Spinal cord (tissue), 10 donors: ENCODE results near the gene PTER. TPM values are rescaled to one million over a fixed set of nuclear protein-coding genes. Genes with fewer than 3 reads are reported as not detected.

ENCODE experiments used
- DNase-seq, 6 donors: peaks; one replicate each; pipeline versions ENCODE4 v3.0.0 to v3.0.0-alpha.2; 2013 to 2015; ENCODE audit warnings: low spot score in 6 of 6, low read depth in 4 of 6
- H3K27ac ChIP-seq: one replicate; pipeline ENCODE4 v1.5.1; 2013; ENCODE audit warnings: low read depth, low read length, control low read depth
- H3K27me3 ChIP-seq: one replicate; pipeline ENCODE4 v1.6.1; 2013; ENCODE audit warnings: low read length; ENCODE audit not compliant: control insufficient read depth, insufficient read depth
- H3K36me3 ChIP-seq: one replicate; pipeline ENCODE4 v1.6.1; 2013; ENCODE audit warnings: low read length; ENCODE audit not compliant: control insufficient read depth, insufficient read depth
- H3K4me1 ChIP-seq: one replicate; pipeline ENCODE4 v1.6.1; 2013; ENCODE audit warnings: low read length; ENCODE audit not compliant: control insufficient read depth, insufficient read depth
- H3K4me3 ChIP-seq: one replicate; pipeline ENCODE4 v1.5.1; 2013; ENCODE audit warnings: low read depth, low read length, control low read depth
- H3K9me3 ChIP-seq: one replicate; pipeline ENCODE4 v1.6.1; 2013; ENCODE audit warnings: low read length; ENCODE audit not compliant: control insufficient read depth, insufficient read depth
- WGBS: methylation state at CpG from one replicate; pipeline ENCODE4 v1.1.5; 2013; ENCODE audit warnings: missing lambda C conversion rate; ENCODE audit not compliant: insufficient coverage; 5-methylcytosine and 5-hydroxymethylcytosine counted together
- polyA plus RNA-seq, 2 donors: library from polyadenylated mRNA; unstranded; fragments of 120-200 nt; gene quantifications; one replicate each; pipeline ENCODE4 v1.2.1, GENCODE V29; 2013; ENCODE audit not compliant: insufficient read length in 2 of 2
- total RNA-seq, 2 donors: library from RNA; depleted of rRNA in 1 of 2; stranded (reverse); fragments of 120-200 nt in 1 of 2; fragments of >200 nt in 1 of 2; gene quantifications; one replicate each; pipeline versions ENCODE4 v1.2.3 to v1.2.4, GENCODE V29; 2013 to 2014
- donor health status: healthy.

PTER gene
- total and polyA plus RNA-seq, 4 donors, result 4.4 to 9.9 (median 7.4) TPM

DNA sequence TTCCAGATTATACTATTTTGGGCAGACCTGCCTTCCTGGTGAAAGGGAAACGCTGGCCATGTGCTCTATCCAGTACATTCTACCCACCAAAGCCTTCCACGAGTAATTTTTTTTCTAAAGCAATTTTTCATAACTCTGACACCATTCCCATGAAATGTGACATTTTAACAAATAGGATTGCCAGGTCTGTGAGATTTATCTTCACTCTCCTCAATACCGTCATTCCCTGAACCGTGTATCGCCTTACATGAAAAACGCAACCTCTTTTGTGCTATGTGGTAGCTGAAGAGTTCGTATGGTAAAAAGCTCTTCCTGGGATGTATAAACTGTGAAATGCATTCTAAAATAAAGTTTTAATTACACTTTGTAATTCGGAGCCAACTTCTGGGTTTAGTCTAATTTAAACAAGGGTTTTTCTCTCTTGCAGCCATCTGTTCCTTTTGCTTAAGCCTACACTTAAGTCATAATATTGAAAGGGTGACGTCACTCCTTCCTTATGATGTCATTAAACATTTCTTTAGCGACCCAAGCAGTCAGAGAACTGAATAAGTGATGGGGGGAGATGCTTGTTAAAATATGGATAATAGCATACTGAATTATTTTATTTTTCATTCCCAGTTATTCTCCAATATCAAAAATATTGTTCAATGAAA is 57.2 kb downstream of the PTER start:
- Histone ChIP-seq H3K9me3 (no peaks in the 10 kb centered on the region), H3K27ac (no peak overlapping the region), H3K27me3 (no peaks in the 10 kb centered on the region), H3K36me3 (no peaks in the 10 kb centered on the region), H3K4me1 (no peaks in the 10 kb centered on the region), H3K4me3 (no peak overlapping the region)
- DNase-seq, result peak in 2 of 6 donors; percentile 43 to 72
- WGBS, result no CpG with 5 or more reads among the region's 10 CpGs

DNA sequence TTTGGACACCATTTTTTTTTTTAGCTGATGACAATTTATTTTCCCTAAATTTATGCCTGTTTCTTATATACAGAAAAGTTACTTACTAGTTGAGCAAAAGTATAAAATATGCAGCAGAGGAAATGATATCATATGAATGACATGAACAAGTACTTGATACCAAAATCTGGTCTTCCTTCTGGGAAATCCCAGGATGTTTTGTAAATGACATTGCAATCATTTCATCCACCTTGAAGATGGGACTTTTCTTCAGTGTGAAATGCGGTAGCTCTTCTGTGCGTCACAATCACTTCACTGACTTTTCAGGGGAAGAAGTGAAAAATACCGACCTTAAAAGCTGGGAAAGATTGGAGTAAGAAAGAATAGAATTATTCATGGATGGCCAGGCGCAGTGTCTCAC is 61.1 kb downstream of the PTER start:
- Histone ChIP-seq H3K4me1 (no peaks in the 10 kb centered on the region), H3K9me3 (no peaks in the 10 kb centered on the region), H3K36me3 (no peaks in the 10 kb centered on the region), H3K27me3 (no peaks in the 10 kb centered on the region), H3K27ac (no peak overlapping the region), H3K4me3 (no peak overlapping the region)
- WGBS, result 57% methylated on average over 1 of the region's 4 CpGs
- DNase-seq, result no peak

DNA sequence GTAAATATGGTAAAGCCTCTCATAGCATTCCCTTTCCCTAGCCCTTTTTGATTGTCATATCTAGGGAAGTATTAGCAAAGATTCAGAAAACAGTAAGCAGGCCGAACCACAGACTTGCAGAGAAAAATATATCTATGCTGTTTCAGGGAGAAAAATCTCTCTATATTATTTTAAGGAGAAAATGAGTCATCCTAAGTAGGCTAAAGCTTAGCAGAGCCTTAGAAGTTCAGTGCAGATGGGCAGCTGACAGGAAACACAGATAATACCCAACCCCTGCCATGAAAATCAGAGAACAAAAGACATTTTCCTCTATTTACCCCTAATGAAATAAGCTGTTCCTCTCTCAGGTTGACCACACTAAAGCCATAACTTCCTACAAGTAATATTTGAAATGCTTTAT is 68.4 kb downstream of the PTER start:
- no peaks in the 10 kb centered on the region for H3K4me1 ChIP-seq
- no peaks in the 10 kb centered on the region for H3K36me3 ChIP-seq
- no peak overlapping the region for H3K27ac ChIP-seq

DNA sequence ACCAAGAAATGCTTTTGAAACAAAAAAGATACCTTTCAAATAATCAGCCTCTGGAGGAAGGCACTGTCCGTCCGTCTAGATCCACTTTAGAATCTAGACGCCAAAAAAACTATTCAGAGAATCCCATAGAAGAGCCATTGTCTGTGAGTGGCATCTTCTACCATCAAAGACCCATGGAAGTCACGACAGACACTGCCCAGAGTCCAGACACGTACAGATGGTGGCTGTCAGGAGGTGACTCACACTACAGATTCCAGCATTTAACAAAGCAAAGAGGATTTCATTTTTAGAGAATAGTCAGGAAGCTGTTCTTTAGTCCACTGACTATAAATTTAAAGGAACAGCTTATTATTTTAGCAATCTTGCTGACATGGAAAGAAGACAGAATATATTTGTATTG is 73.2 kb downstream of the PTER start:
- H3K27ac ChIP-seq, result no peak overlapping the region
- no peak overlapping the region for H3K4me3 ChIP-seq
- no peaks in the 10 kb centered on the region for H3K27me3 ChIP-seq
- 71% methylated on average over 3 of the region's 5 CpGs for WGBS
- DNase-seq, result no peak
- no peaks in the 10 kb centered on the region for H3K9me3 ChIP-seq
- H3K36me3 ChIP-seq, result no peaks in the 10 kb centered on the region
- no peaks in the 10 kb centered on the region for H3K4me1 ChIP-seq

More for the DNA sequence above, 68.4 kb downstream of the PTER start:
- Histone ChIP-seq H3K27me3 (no peaks in the 10 kb centered on the region), H3K4me3 (no peak overlapping the region), H3K9me3 (no peaks in the 10 kb centered on the region)
- no CpG with 5 or more reads among the region's 1 CpG for WGBS
- DNase-seq, result no peak

DNA sequence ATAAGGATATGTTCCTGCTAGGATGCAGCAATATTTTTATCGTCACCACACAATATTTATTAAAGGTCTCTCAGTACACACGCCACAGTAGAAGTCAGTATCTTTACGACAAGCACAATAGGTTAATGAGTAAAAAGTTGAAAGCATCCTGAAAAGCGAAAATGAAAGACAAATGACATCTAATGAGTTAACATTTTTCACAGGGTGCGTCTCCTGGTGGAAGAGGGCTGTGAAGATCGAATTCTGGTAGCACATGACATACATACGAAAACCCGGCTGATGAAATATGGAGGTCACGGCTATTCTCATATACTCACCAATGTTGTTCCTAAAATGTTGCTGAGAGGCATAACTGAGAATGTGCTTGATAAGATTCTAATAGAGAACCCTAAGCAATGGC is 74.0 kb downstream of the PTER start:
- no CpG with 5 or more reads among the region's 9 CpGs for WGBS
- Histone ChIP-seq H3K36me3 (no peaks in the 10 kb centered on the region), H3K27ac (no peak overlapping the region), H3K9me3 (no peaks in the 10 kb centered on the region), H3K4me3 (no peak overlapping the region), H3K4me1 (no peaks in the 10 kb centered on the region), H3K27me3 (no peaks in the 10 kb centered on the region)
- DNase-seq, result no peak

GRCh38 chr10:16518822-16519221 is 82.0 kb downstream of the PTER start:
- Histone ChIP-seq H3K36me3 (no peaks in the 10 kb centered on the region), H3K4me3 (no peak overlapping the region), H3K27ac (no peak overlapping the region), H3K4me1 (peaks cover 24% of the 10 kb centered on the region), H3K27me3 (peaks cover 47% of the 10 kb centered on the region), H3K9me3 (no peaks in the 10 kb centered on the region)
- 100% methylated on average over 1 of the region's 4 CpGs for WGBS
- DNase-seq, result peak in 2 of 6 donors; percentile 14 to 31

DNA sequence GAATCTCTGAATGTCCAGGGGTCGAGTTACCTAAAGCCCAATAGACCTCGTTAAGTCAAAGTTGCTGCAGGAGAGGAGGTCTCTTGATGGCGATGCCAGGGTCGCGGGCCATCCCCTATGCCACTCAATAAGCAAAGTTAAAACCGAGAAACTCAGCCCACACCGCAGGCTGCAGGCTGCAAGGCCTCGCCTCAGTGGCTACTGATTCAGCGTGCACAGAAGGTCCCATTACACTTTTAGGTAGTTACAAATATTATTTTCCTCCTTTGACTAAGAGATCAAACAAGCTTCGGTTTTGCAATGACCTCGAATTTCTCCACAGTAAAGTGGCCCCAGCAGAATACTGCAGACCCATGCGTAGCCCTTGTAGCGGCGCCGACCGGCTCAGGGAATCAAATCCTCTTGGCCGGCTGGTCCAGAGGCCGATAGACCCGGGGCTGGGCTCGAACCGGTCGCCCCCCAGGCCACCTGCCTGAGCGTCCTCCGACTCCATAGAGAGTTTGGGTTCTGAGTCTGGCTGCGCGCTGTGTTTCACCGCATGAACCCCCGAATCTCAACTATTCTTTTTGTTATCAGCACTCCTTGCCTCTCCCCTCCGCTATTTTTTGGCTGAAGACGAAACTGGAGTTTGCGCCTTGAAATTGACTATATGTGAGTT is 82.6 kb downstream of the PTER start:
- H3K27me3 ChIP-seq, result peaks cover 51% of the 10 kb centered on the region
- H3K36me3 ChIP-seq, result no peaks in the 10 kb centered on the region
- DNase-seq, result peak in 1 of 6 donors; percentile 12
- H3K27ac ChIP-seq, result no peak overlapping the region
- no peaks in the 10 kb centered on the region for H3K9me3 ChIP-seq
- 14% methylated on average over 22 of the region's 31 CpGs for WGBS
- H3K4me3 ChIP-seq, result peak overlapping the region; percentile 26
- H3K4me1 ChIP-seq, result peaks cover 24% of the 10 kb centered on the region

GRCh38 chr10:16519908-16520861 is 83.4 kb downstream of the PTER start:
- peaks cover 24% of the 10 kb centered on the region for H3K4me1 ChIP-seq
- peak overlapping the region; percentile 26 for H3K4me3 ChIP-seq
- H3K27me3 ChIP-seq, result peaks cover 51% of the 10 kb centered on the region
- H3K27ac ChIP-seq, result no peak overlapping the region
- no peak for DNase-seq
- H3K36me3 ChIP-seq, result no peaks in the 10 kb centered on the region
- H3K9me3 ChIP-seq, result no peaks in the 10 kb centered on the region
- under 1% methylated on average over 94 of the region's 104 CpGs for WGBS

GRCh38 chr10:16520900-16521299 is 84.1 kb downstream of the PTER start:
- Histone ChIP-seq H3K4me3 (peak overlapping the region; percentile 11), H3K27me3 (peaks cover 51% of the 10 kb centered on the region), H3K27ac (no peak overlapping the region), H3K9me3 (no peaks in the 10 kb centered on the region), H3K4me1 (peaks cover 24% of the 10 kb centered on the region), H3K36me3 (no peaks in the 10 kb centered on the region)
- DNase-seq, result peak in 2 of 6 donors; percentile 36 to 50
- WGBS, result under 1% methylated on average over 39 of the region's 39 CpGs
